M059J (cell line): Measurements from ENCODE around the gene LIMA1. TPM values are rescaled to one million over a fixed set of nuclear protein-coding genes. Genes with fewer than 3 reads are reported as not detected.

ENCODE experiments used
- DNase-seq: peaks from one replicate; pipeline ENCODE4 v3.0.0-alpha.2; 2012; ENCODE audit warnings: low read depth
- total RNA-seq: library from RNA; depleted of rRNA; stranded (reverse); fragments of >200 nt; shearing (Covaris generic); gene quantifications from 2 replicates; pipeline ENCODE4 v1.2.3, GENCODE V29; 2014

LIMA1 gene
- total RNA-seq, 1 experiment from 2014 or later = 240 TPM

GRCh38 chr12:50248411-50248810 is 34.9 kb downstream of the LIMA1 start:
- no peak for DNase-seq

- DNase-seq = peak; percentile 35
These were observed 35.7 kb downstream of the LIMA1 start for GRCh38 chr12:50247665-50248064.

- peak; percentile 100 for DNase-seq
These were observed 36.3 kb downstream of the LIMA1 start for GRCh38 chr12:50246873-50247612.

- DNase-seq = peak; percentile 27
These were observed 37.0 kb downstream of the LIMA1 start for GRCh38 chr12:50246197-50246865.

- DNase-seq = peak; percentile 31
These were observed 39.8 kb downstream of the LIMA1 start for GRCh38 chr12:50243507-50243906.

- peak; percentile 91 for DNase-seq
These were observed 40.5 kb downstream of the LIMA1 start for GRCh38 chr12:50242751-50243191.

- DNase-seq = peak; percentile 48
These were observed 42.1 kb downstream of the LIMA1 start for GRCh38 chr12:50241178-50241577.

- no peak for DNase-seq
These were observed 42.6 kb downstream of the LIMA1 start for GRCh38 chr12:50240792-50241114.

- no peak for DNase-seq
These were observed 43.1 kb downstream of the LIMA1 start for GRCh38 chr12:50240096-50240791.

GRCh38 chr12:50239355-50239891 is 43.9 kb downstream of the LIMA1 start:
- DNase-seq = no peak

- DNase-seq = peak; percentile 77
These were observed 49.0 kb downstream of the LIMA1 start for GRCh38 chr12:50234347-50234746.

GRCh38 chr12:50232771-50233209 is 50.5 kb downstream of the LIMA1 start:
- DNase-seq = no peak

- no peak for DNase-seq
These were observed 51.1 kb downstream of the LIMA1 start for GRCh38 chr12:50232206-50232605.

- no peak for DNase-seq
These were observed 52.0 kb downstream of the LIMA1 start for GRCh38 chr12:50231346-50231745.

- DNase-seq = no peak
These were observed 53.1 kb downstream of the LIMA1 start for GRCh38 chr12:50230217-50230616.

- DNase-seq = peak; percentile 97
These were observed 59.2 kb downstream of the LIMA1 start for GRCh38 chr12:50224026-50224692.

- DNase-seq = peak; percentile 94
These were observed 61.0 kb downstream of the LIMA1 start for GRCh38 chr12:50222275-50222783.

- peak; percentile 82 for DNase-seq
These were observed 61.9 kb downstream of the LIMA1 start for GRCh38 chr12:50221228-50222008.

- peak; percentile 78 for DNase-seq
These were observed 62.8 kb downstream of the LIMA1 start for GRCh38 chr12:50220363-50220995.

- DNase-seq = no peak
These were observed 63.8 kb downstream of the LIMA1 start for GRCh38 chr12:50219544-50219943.
